ENCODE data around the gene FAM78A.

DNA sequence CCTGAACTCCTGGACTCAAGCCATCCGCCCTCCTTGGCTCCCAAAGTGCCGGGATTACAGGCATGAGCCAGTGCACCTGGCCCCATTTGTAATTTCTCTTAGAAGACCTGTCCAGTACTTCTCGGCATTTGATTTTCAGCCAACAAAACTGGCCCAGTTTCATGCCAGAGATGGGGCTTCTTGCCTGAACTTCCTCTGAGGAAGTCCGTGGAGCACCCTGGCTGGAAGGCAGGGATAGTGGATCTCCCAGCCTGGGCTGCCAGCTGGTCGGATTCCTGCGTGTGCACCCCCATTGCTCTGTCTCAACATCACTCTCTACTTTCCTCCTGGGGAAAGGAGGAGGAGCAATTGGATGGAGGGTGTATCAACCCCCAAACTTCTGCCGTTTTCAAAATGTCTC lies 39.0 kb downstream of the FAM78A start:
- TF ChIP-seq, protein P1, sequence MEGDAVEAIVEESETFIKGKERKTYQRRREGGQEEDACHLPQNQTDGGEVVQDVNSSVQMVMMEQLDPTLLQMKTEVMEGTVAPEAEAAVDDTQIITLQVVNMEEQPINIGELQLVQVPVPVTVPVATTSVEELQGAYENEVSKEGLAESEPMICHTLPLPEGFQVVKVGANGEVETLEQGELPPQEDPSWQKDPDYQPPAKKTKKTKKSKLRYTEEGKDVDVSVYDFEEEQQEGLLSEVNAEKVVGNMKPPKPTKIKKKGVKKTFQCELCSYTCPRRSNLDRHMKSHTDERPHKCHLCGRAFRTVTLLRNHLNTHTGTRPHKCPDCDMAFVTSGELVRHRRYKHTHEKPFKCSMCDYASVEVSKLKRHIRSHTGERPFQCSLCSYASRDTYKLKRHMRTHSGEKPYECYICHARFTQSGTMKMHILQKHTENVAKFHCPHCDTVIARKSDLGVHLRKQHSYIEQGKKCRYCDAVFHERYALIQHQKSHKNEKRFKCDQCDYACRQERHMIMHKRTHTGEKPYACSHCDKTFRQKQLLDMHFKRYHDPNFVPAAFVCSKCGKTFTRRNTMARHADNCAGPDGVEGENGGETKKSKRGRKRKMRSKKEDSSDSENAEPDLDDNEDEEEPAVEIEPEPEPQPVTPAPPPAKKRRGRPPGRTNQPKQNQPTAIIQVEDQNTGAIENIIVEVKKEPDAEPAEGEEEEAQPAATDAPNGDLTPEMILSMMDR (IDR thresholded peaks at IDR 0.05), result no peak
- no peak for TF ChIP-seq POLR2AphosphoS5 (IDR thresholded peaks at IDR 0.05)
